Thyroid gland (tissue), 4 donors: Measurements from ENCODE around the gene NMS.

Source experiments
- POLR2A ChIP-seq, 2 donors: fragments of 450-650 bp; IDR thresholded peaks; one replicate each; pipeline ENCODE4 v1.6.1; 2017; ENCODE audit warnings: antibody characterized with exemption in 2 of 2, mild to moderate bottlenecking in 2 of 2, moderate library complexity in 1 of 2
- TF ChIP-seq, protein P1 (sequence below), 6 experiments: fragments of 200-600 bp in 3 of 6; fragments of 450-650 bp in 3 of 6; sonication (generic) in 3 of 6; IDR thresholded peaks; one replicate each; pipeline ENCODE4 v1.5.1; 2016 to 2019; ENCODE audit warnings: antibody characterized with exemption in 6 of 6, mild to moderate bottlenecking in 2 of 6, inconsistent platforms in 1 of 6, moderate library complexity in 1 of 6

DNA sequence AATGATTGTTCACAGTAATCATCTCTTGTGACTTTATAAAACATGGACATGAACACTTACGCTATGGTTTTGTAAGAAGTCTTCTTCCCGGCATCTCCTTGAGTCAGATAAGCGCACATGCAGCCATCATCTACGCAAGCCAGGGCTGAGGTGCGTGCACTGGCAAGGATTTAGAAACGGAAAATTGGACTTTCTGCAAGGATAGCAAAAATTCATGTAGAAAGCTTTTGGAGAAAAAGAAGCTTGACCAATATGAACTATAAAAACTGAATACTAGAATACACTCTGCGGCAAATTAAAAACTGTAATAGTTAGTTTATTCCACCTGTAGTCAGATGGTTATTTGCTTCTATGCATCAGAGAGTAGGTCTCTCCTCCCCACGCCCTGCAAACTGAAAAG is 6.3 kb downstream of the NMS start:
- no peak for TF ChIP-seq POLR2A (IDR thresholded peaks at IDR 0.05)
- TF ChIP-seq, protein P1, sequence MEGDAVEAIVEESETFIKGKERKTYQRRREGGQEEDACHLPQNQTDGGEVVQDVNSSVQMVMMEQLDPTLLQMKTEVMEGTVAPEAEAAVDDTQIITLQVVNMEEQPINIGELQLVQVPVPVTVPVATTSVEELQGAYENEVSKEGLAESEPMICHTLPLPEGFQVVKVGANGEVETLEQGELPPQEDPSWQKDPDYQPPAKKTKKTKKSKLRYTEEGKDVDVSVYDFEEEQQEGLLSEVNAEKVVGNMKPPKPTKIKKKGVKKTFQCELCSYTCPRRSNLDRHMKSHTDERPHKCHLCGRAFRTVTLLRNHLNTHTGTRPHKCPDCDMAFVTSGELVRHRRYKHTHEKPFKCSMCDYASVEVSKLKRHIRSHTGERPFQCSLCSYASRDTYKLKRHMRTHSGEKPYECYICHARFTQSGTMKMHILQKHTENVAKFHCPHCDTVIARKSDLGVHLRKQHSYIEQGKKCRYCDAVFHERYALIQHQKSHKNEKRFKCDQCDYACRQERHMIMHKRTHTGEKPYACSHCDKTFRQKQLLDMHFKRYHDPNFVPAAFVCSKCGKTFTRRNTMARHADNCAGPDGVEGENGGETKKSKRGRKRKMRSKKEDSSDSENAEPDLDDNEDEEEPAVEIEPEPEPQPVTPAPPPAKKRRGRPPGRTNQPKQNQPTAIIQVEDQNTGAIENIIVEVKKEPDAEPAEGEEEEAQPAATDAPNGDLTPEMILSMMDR (IDR thresholded peaks at IDR 0.05): no peak
